SJCRH30 (cell line): ENCODE measurements around the gene MKRN1. TPM values are rescaled to one million over a fixed set of nuclear protein-coding genes. Genes with fewer than 3 reads are reported as not detected.
"Not testable (repeated sequence)": the region's sequence is repeated elsewhere in the genome, so short reads cannot be mapped to it uniquely, and the experiment has no call there.

Experiments
- DNase-seq, 2 experiments: peaks; one replicate each; pipeline ENCODE4 v3.0.0-alpha.2; 2015 to 2020
- H3K27ac ChIP-seq: fragments of 250-450 bp; sonication (Bioruptor Pico); 2 replicates; pipeline ENCODE4 v1.5.1; 2020; ENCODE audit warnings: mild to moderate bottlenecking, moderate library complexity
- H3K27me3 ChIP-seq: fragments of 250-450 bp; sonication (Bioruptor Pico); 2 replicates; pipeline ENCODE4 v1.5.1; 2020; ENCODE audit warnings: mild to moderate bottlenecking, moderate library complexity
- H3K36me3 ChIP-seq: fragments of 250-450 bp; sonication (Bioruptor Pico); 2 replicates; pipeline ENCODE4 v1.5.1; 2020; ENCODE audit warnings: mild to moderate bottlenecking, moderate library complexity
- H3K4me1 ChIP-seq: fragments of 250-450 bp; sonication (Bioruptor Pico); 2 replicates; pipeline ENCODE4 v1.5.1; 2020; ENCODE audit warnings: mild to moderate bottlenecking, moderate library complexity
- H3K4me3 ChIP-seq: fragments of 250-450 bp; sonication (Bioruptor Pico); 2 replicates; pipeline ENCODE4 v1.5.1; 2020; ENCODE audit warnings: mild to moderate bottlenecking, moderate library complexity
- H3K9me3 ChIP-seq: fragments of 250-450 bp; sonication (Bioruptor Pico); replicated peaks from 2 replicates; pipeline ENCODE4 v1.5.1; 2020; ENCODE audit warnings: mild to moderate bottlenecking, moderate library complexity
- total RNA-seq: library from RNA; depleted of rRNA; stranded (reverse); fragments of >200 nt; shearing (Covaris generic); gene quantifications from 2 replicates; pipeline ENCODE4 v1.2.3, GENCODE V29; 2014; rRNA removed

MKRN1 gene
- 41.1 and 43.3 TPM in 2 replicates for total RNA-seq

- Histone ChIP-seq H3K27ac (peak within 1 kb of the TSS; percentile 24; the same call in 1 of the 2 replicates), H3K9me3 (no peaks in the 10 kb centered on the region), H3K4me3 (peak within 1 kb of the TSS; percentile 85), H3K4me1 (peaks cover 6% of the 10 kb centered on the region), H3K27me3 (0 out of 2 replicates have a peak, but pooled peaks cover 2% of the 10 kb centered on the region), H3K36me3 (no peaks in the 10 kb centered on the region)
- DNase-seq, result peak; percentile 92 to 93
These were observed at the start of gene MKRN1 for GRCh38 chr7:140479062-140479738. Gene MKRN1 (minus strand): TSS chr7:140479505. CDS start chr7:140479344, 161 bp downstream.

- no peak for DNase-seq
- Histone ChIP-seq H3K4me3 (no peak overlapping the region), H3K4me1 (no peaks in the 10 kb centered on the region), H3K36me3 (no peaks in the 10 kb centered on the region), H3K9me3 (no peaks in the 10 kb centered on the region), H3K27ac (no peak overlapping the region), H3K27me3 (no peaks in the 10 kb centered on the region)
These were observed 47.7 kb upstream of the MKRN1 start for GRCh38 chr7:140526787-140527664.

GRCh38 chr7:140526214-140526613 lies 46.9 kb upstream of the MKRN1 start:
- DNase-seq, result no peak
- H3K36me3 ChIP-seq, result no peaks in the 10 kb centered on the region
- H3K27me3 ChIP-seq, result no peaks in the 10 kb centered on the region
- no peaks in the 10 kb centered on the region for H3K9me3 ChIP-seq
- no peaks in the 10 kb centered on the region for H3K4me1 ChIP-seq
- H3K4me3 ChIP-seq, result no peak overlapping the region
- H3K27ac ChIP-seq, result no peak overlapping the region

- no peaks in the 10 kb centered on the region for H3K4me1 ChIP-seq
- no peak overlapping the region for H3K4me3 ChIP-seq
- no peak for DNase-seq
- H3K36me3 ChIP-seq, result no peaks in the 10 kb centered on the region
- H3K27ac ChIP-seq, result no peak overlapping the region
- H3K27me3 ChIP-seq, result no peaks in the 10 kb centered on the region
- H3K9me3 ChIP-seq, result no peaks in the 10 kb centered on the region
These were observed 46.4 kb upstream of the MKRN1 start for GRCh38 chr7:140525743-140526142.

GRCh38 chr7:140521421-140521820 lies 42.1 kb upstream of the MKRN1 start:
- no peaks in the 10 kb centered on the region for H3K36me3 ChIP-seq
- H3K27me3 ChIP-seq, result no peaks in the 10 kb centered on the region
- no peaks in the 10 kb centered on the region for H3K4me1 ChIP-seq
- no peak overlapping the region for H3K4me3 ChIP-seq
- no peak for DNase-seq
- H3K27ac ChIP-seq, result no peak overlapping the region
- no peaks in the 10 kb centered on the region for H3K9me3 ChIP-seq

GRCh38 chr7:140519007-140519399 lies 39.7 kb upstream of the MKRN1 start:
- no peak overlapping the region for H3K27ac ChIP-seq

GRCh38 chr7:140518370-140519006 lies 39.2 kb upstream of the MKRN1 start:
- no peaks in the 10 kb centered on the region for H3K4me1 ChIP-seq
- H3K36me3 ChIP-seq, result no peaks in the 10 kb centered on the region
- no peak overlapping the region for H3K27ac ChIP-seq
- no peaks in the 10 kb centered on the region for H3K27me3 ChIP-seq
- no peak overlapping the region for H3K4me3 ChIP-seq
- no peaks in the 10 kb centered on the region for H3K9me3 ChIP-seq
- no peak for DNase-seq

More at GRCh38 chr7:140519007-140519399, 39.7 kb upstream of the MKRN1 start:
- H3K36me3 ChIP-seq, result no peaks in the 10 kb centered on the region
- no peak for DNase-seq
- no peaks in the 10 kb centered on the region for H3K4me1 ChIP-seq
- H3K9me3 ChIP-seq, result no peaks in the 10 kb centered on the region
- no peaks in the 10 kb centered on the region for H3K27me3 ChIP-seq
- H3K4me3 ChIP-seq, result no peak overlapping the region

- H3K36me3 ChIP-seq, result no peaks in the 10 kb centered on the region
- no peaks in the 10 kb centered on the region for H3K27me3 ChIP-seq
- DNase-seq, result peak; percentile 90 to 96
- no peaks in the 10 kb centered on the region for H3K4me1 ChIP-seq
- no peak overlapping the region for H3K4me3 ChIP-seq
- H3K27ac ChIP-seq, result no peak overlapping the region
- H3K9me3 ChIP-seq, result no peaks in the 10 kb centered on the region
These were observed 38.5 kb upstream of the MKRN1 start for GRCh38 chr7:140517546-140518369.

GRCh38 chr7:140512317-140513000 lies 33.2 kb upstream of the MKRN1 start:
- DNase-seq, result peak; percentile 66 to 82
- no peaks in the 10 kb centered on the region for H3K27me3 ChIP-seq

GRCh38 chr7:140509789-140510188 lies 30.5 kb upstream of the MKRN1 start:
- no peak overlapping the region for H3K4me3 ChIP-seq
- H3K27ac ChIP-seq, result no peak overlapping the region
- H3K4me1 ChIP-seq, result peaks cover 23% of the 10 kb centered on the region
- H3K27me3 ChIP-seq, result no peaks in the 10 kb centered on the region
- no peak for DNase-seq
- H3K9me3 ChIP-seq, result no peaks in the 10 kb centered on the region
- no peaks in the 10 kb centered on the region for H3K36me3 ChIP-seq

More at GRCh38 chr7:140512317-140513000, 33.2 kb upstream of the MKRN1 start:
- Histone ChIP-seq H3K9me3 (no peaks in the 10 kb centered on the region), H3K36me3 (no peaks in the 10 kb centered on the region), H3K4me1 (peaks cover 11% of the 10 kb centered on the region), H3K4me3 (no peak overlapping the region), H3K27ac (no peak overlapping the region)

- H3K27ac ChIP-seq, result peak overlapping the region; percentile 79
These were observed 28.3 kb upstream of the MKRN1 start for GRCh38 chr7:140507556-140507955.

GRCh38 chr7:140506788-140507464 lies 27.6 kb upstream of the MKRN1 start:
- peaks cover 19% of the 10 kb centered on the region for H3K4me1 ChIP-seq
- H3K27ac ChIP-seq, result peak overlapping the region; percentile 79
- DNase-seq, result peak; percentile 91 to 94
- H3K4me3 ChIP-seq, result no peak overlapping the region
- no peaks in the 10 kb centered on the region for H3K36me3 ChIP-seq
- H3K27me3 ChIP-seq, result no peaks in the 10 kb centered on the region
- no peaks in the 10 kb centered on the region for H3K9me3 ChIP-seq

More at GRCh38 chr7:140507556-140507955, 28.3 kb upstream of the MKRN1 start:
- not testable (repeated sequence) for H3K27me3 ChIP-seq, DNase-seq, H3K36me3 ChIP-seq, H3K4me3 ChIP-seq, H3K9me3 ChIP-seq
- H3K4me1 ChIP-seq, result peaks cover 23% of the 10 kb centered on the region

- no peak overlapping the region for H3K4me3 ChIP-seq
- DNase-seq, result peak; percentile 50 to 73
- H3K36me3 ChIP-seq, result no peaks in the 10 kb centered on the region
- H3K27me3 ChIP-seq, result no peaks in the 10 kb centered on the region
- no peaks in the 10 kb centered on the region for H3K9me3 ChIP-seq
- H3K27ac ChIP-seq, result no peak overlapping the region
- H3K4me1 ChIP-seq, result peaks cover 7% of the 10 kb centered on the region
These were observed 22.7 kb upstream of the MKRN1 start for GRCh38 chr7:140501966-140502365.
